ENCODE measurements around the gene LAIR1.
A peak's percentile ranks its signal among the peaks of the same experiment; 100 is the strongest.
"Not testable (repeated sequence)": the region's sequence is repeated elsewhere in the genome, so short reads cannot be mapped to it uniquely, and the experiment has no call there.

The LAIR1 gene

GRCh38 chr19:54364775-54365257 lies at the start of gene LAIR1:
TSS of gene LAIR1 (minus strand) at chr19:54364931. CDS start at chr19:54364804, 127 bp downstream.
- DNase-seq: peak; percentile 86

- DNase-seq: no peak
These were observed 49.4 kb upstream of the LAIR1 start for GRCh38 chr19:54414156-54414555.

GRCh38 chr19:54412877-54413276 lies 48.1 kb upstream of the LAIR1 start:
- no peak for DNase-seq

- DNase-seq: no peak
These were observed 46.3 kb upstream of the LAIR1 start for GRCh38 chr19:54411033-54411432.

- DNase-seq: no peak
These were observed 43.8 kb upstream of the LAIR1 start for GRCh38 chr19:54408456-54409026.

GRCh38 chr19:54407780-54408179 lies 43.0 kb upstream of the LAIR1 start:
- DNase-seq: no peak

GRCh38 chr19:54405628-54406027 lies 40.9 kb upstream of the LAIR1 start:
- no peak for DNase-seq

- no peak for DNase-seq
These were observed 38.3 kb upstream of the LAIR1 start for GRCh38 chr19:54403054-54403453.

GRCh38 chr19:54400913-54401312 lies 36.2 kb upstream of the LAIR1 start:
- DNase-seq: no peak

GRCh38 chr19:54399189-54399588 lies 34.5 kb upstream of the LAIR1 start:
- DNase-seq: no peak

- DNase-seq: no peak
These were observed 31.0 kb upstream of the LAIR1 start for GRCh38 chr19:54395685-54396084.

GRCh38 chr19:54393381-54393780 lies 28.6 kb upstream of the LAIR1 start:
- DNase-seq: no peak

GRCh38 chr19:54392105-54392504 lies 27.4 kb upstream of the LAIR1 start:
- DNase-seq: no peak

GRCh38 chr19:54391589-54392061 lies 26.9 kb upstream of the LAIR1 start:
- DNase-seq: no peak

- peak; percentile 42 for DNase-seq
These were observed 26.3 kb upstream of the LAIR1 start for GRCh38 chr19:54390942-54391577.

- DNase-seq: peak; percentile 54
These were observed 24.8 kb upstream of the LAIR1 start for GRCh38 chr19:54389553-54389952.

GRCh38 chr19:54388802-54389139 lies 24.0 kb upstream of the LAIR1 start:
- DNase-seq: no peak

- DNase-seq: peak; percentile 92
These were observed 23.5 kb upstream of the LAIR1 start for GRCh38 chr19:54387991-54388801.

- DNase-seq: no peak
These were observed 18.6 kb upstream of the LAIR1 start for GRCh38 chr19:54383330-54383729.

- DNase-seq: not testable (repeated sequence)
These were observed 17.3 kb upstream of the LAIR1 start for GRCh38 chr19:54382041-54382440.

- DNase-seq: no peak
These were observed 16.2 kb upstream of the LAIR1 start for GRCh38 chr19:54380897-54381296.

- no peak for DNase-seq
These were observed 14.5 kb upstream of the LAIR1 start for GRCh38 chr19:54379187-54379678.

- no peak for DNase-seq
These were observed 12.0 kb upstream of the LAIR1 start for GRCh38 chr19:54376610-54377285.
